ENCODE results near the gene PDE4D. TPM values are rescaled to one million over a fixed set of nuclear protein-coding genes. Genes with fewer than 3 reads are reported as not detected.

PDE4D gene
- total and polyA plus RNA-seq, 8 donors, result 1.5 to 7.1 (median 3.1) TPM

- TF ChIP-seq CTCF (IDR thresholded peaks at IDR 0.05), result no peak
- intact Hi-C loops (cut with DNase I), result no loop called here
- 45% methylated on average over 3 of the region's 3 CpGs for WGBS, 2 donors
- no peak for FAIRE-seq
- Histone ChIP-seq H3K27ac (no peak overlapping the region), H3K36me3 (no peaks in the 10 kb centered on the region), H3K9me3 (no peaks in the 10 kb centered on the region), H3K4me1 (peaks cover 0 to 3% (median 0%) of the 10 kb centered on the region in 3 donors), H3K27me3 (no peaks in the 10 kb centered on the region), H3K4me3 (no peak overlapping the region)
- ATAC-seq, result peak in 1 of 4 donors; percentile 53
- no peak for DNase-seq
These were observed 776.2 kb downstream of the PDE4D start for GRCh38 chr5:59117320-59117719.

- H3K9me3 ChIP-seq, result no peaks in the 10 kb centered on the region
- H3K27me3 ChIP-seq, result no peaks in the 10 kb centered on the region
- intact Hi-C loops (cut with DNase I), result no loop called here
- no peak overlapping the region for H3K4me3 ChIP-seq
- WGBS, 2 donors, result 81 to 83% methylated on average over 11 of the region's 11 CpGs
- ATAC-seq (no peak), DNase-seq (no peak), FAIRE-seq (no peak)
- no peak for TF ChIP-seq CTCF (IDR thresholded peaks at IDR 0.05)
- peaks cover 0 to 3% (median 0%) of the 10 kb centered on the region in 3 donors for H3K4me1 ChIP-seq
- no peaks in the 10 kb centered on the region for H3K36me3 ChIP-seq
- H3K27ac ChIP-seq, result no peak overlapping the region
These were observed 777.2 kb downstream of the PDE4D start for GRCh38 chr5:59116231-59116865.

- intact Hi-C loops (cut with DNase I), result no loop called here
- FAIRE-seq, result no peak
- Histone ChIP-seq H3K27ac (no peak overlapping the region), H3K4me3 (no peak overlapping the region), H3K9me3 (no peaks in the 10 kb centered on the region), H3K27me3 (no peaks in the 10 kb centered on the region), H3K4me1 (peaks cover 0 to 3% (median 0%) of the 10 kb centered on the region in 3 donors), H3K36me3 (no peaks in the 10 kb centered on the region)
- ATAC-seq, result no peak
- no peak for TF ChIP-seq CTCF (IDR thresholded peaks at IDR 0.05)
- no peak for DNase-seq
These were observed 778.2 kb downstream of the PDE4D start for GRCh38 chr5:59115345-59115744.

- FAIRE-seq, result no peak
- no peak for TF ChIP-seq CTCF (IDR thresholded peaks at IDR 0.05)
- H3K9me3 ChIP-seq, result no peaks in the 10 kb centered on the region
These were observed 784.1 kb downstream of the PDE4D start for GRCh38 chr5:59109383-59109782.

GRCh38 chr5:59107692-59108091 lies 785.8 kb downstream of the PDE4D start:
- Histone ChIP-seq H3K4me1 (no peaks in the 10 kb centered on the region), H3K27ac (no peak overlapping the region), H3K9me3 (no peaks in the 10 kb centered on the region), H3K4me3 (no peak overlapping the region), H3K27me3 (no peaks in the 10 kb centered on the region), H3K36me3 (no peaks in the 10 kb centered on the region)
- intact Hi-C loops (cut with DNase I), result no loop called here
- DNase-seq (peak in 1 of 6 donors; percentile 29), ATAC-seq (peak in 2 of 4 donors; percentile 35 to 61), FAIRE-seq (no peak)
- no peak for TF ChIP-seq CTCF (IDR thresholded peaks at IDR 0.05)
- WGBS, 2 donors, result 56 to 59% methylated on average over 2 of the region's 2 CpGs

More at GRCh38 chr5:59109383-59109782, 784.1 kb downstream of the PDE4D start:
- intact Hi-C loops (cut with DNase I), result no loop called here
- H3K4me3 ChIP-seq, result no peak overlapping the region
- no peaks in the 10 kb centered on the region for H3K4me1 ChIP-seq
- no peaks in the 10 kb centered on the region for H3K27me3 ChIP-seq
- WGBS, 2 donors, result 98% methylated on average over 2 of the region's 2 CpGs
- no peak overlapping the region for H3K27ac ChIP-seq
- DNase-seq, result no peak
- H3K36me3 ChIP-seq, result no peaks in the 10 kb centered on the region
- ATAC-seq, result no peak

All from pancreas (tissue), 10 donors.